Measurements from ENCODE around the gene CD7. TPM values are rescaled to one million over a fixed set of nuclear protein-coding genes. Genes with fewer than 3 reads are reported as not detected.
A peak's percentile ranks its signal among the peaks of the same experiment; 100 is the strongest.

The CD7 gene
- total RNA-seq, 2 experiments from 2014 or later: not detected

DNA sequence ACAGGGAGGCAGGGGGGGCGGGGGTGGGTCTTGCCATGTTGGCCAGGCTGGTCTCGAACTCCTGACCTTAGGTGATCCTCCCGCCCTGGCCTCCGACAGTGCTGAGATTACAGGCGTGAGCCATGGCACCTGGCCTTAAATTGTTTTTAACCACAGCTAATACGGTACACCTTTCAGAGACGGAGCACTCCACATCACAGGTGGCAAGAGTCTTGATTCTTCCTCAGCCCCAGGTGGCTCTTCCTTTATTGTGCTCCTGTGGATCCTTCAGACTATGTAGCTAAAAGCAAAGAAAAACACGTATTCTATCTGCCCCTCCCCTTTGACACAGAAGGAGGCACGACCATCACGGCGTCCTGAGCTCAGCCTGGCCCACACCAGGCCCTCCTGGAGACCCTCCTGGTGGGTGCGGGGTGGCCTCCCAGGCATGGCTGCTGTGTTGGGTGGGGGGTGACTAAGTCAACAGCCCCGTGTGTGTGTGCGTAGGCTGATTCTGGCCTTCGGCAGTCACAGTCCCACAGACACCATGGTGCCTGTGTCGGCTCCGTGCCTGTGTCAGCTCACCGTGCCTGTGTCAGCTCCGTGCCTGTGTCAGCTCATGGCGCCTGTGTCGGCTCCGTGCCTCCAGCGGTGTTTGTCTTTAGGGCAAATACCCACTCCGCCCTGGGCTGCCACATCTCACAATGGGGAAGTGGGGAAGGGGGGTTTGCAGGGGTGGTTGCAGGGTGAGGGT, 26.9 kb upstream of the CD7 start:
- DNase-seq (ENCODE audit: low spot score): peak; percentile 50
- POLR2A ChIA-PET: interaction anchor here (0.7 to 1.7 kb wide), 3 partner anchors 19 to 1097 kb away, joined by 3 to 9 read pairs (median 3); no protein-coding TSS in a partner anchor

DNA sequence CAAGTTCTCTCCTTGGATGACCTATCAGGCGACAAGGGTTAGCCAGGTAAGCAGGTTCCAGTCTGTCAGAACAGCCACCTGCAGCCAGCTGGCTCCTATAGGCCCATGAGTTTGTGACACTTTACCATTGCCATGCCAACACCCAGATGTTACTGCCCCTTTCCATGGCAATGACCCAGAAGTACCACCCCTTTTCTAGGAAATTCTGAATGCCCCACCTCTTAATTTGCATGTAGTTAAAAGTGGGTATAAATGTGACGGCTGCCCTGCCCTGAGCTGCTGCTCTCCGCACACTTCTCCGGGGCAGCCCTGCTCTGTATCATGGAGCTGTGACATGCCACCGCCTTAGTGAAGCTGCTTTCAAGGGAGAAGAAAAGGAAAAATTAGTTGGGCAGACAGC, 26.2 kb upstream of the CD7 start:
- no peak overlapping the region for H3K4me2 ChIP-seq (ENCODE audit: low read length)
- no TSS peak for BruUV-seq (replicated peaks)
- no peaks in the 10 kb centered on the region for H3K9me2 ChIP-seq (ENCODE audit: insufficient read depth, low read length)
- H3K27ac ChIP-seq (ENCODE audit: low read depth, low read length, poor library complexity, severe bottlenecking): no peak overlapping the region
- ChIA-PET CTCF (ENCODE audit: unreplicated experiment) (interaction anchor here (0.5 kb wide), 1 partner anchor 162 kb away, joined by 3 read pairs; no protein-coding TSS in a partner anchor), POLR2A (interaction anchor here (0.7 to 1.7 kb wide), 2 partner anchors 19 to 45 kb away, joined by 3 to 9 read pairs; no protein-coding TSS in a partner anchor)
- H3K4me3 ChIP-seq (ENCODE audit: low read depth, low read length, poor library complexity, severe bottlenecking): no peak overlapping the region
- DNase-seq (ENCODE audit: low spot score): no peak
- H3K79me2 ChIP-seq (ENCODE audit: insufficient read depth, low read depth, low read length): no peaks in the 10 kb centered on the region
- no peaks in the 10 kb centered on the region for H4K20me1 ChIP-seq (ENCODE audit: insufficient read depth, low read length)
- peaks cover 23% of the 10 kb centered on the region for H3K4me1 ChIP-seq (ENCODE audit: insufficient read depth, low read length, poor library complexity, severe bottlenecking)
- TF ChIP-seq EZH2phosphoT487 (IDR thresholded peaks at IDR 0.05; ENCODE audit: borderline replicate concordance, low read depth, low read length): no peak
- intact Hi-C loops (cut with micrococcal nuclease; ENCODE audit: unreplicated experiment): no loop called here
- no peaks in the 10 kb centered on the region for H3K36me3 ChIP-seq (ENCODE audit: insufficient read depth, low read length)
- no peaks in the 10 kb centered on the region for H3K9me3 ChIP-seq (ENCODE audit: low read length)
- no peak overlapping the region for H2AFZ ChIP-seq (ENCODE audit: low read length)

More for the DNA sequence above, 26.9 kb upstream of the CD7 start:
- H3K9me2 ChIP-seq (ENCODE audit: insufficient read depth, low read length): no peaks in the 10 kb centered on the region
- no peak overlapping the region for H2AFZ ChIP-seq (ENCODE audit: low read length)
- no TSS peak for BruUV-seq (replicated peaks)
- no peak overlapping the region for H3K4me3 ChIP-seq (ENCODE audit: low read depth, low read length, poor library complexity, severe bottlenecking)
- peaks cover 28% of the 10 kb centered on the region for H3K4me1 ChIP-seq (ENCODE audit: insufficient read depth, low read length, poor library complexity, severe bottlenecking)
- no peaks in the 10 kb centered on the region for H3K79me2 ChIP-seq (ENCODE audit: insufficient read depth, low read depth, low read length)
- H3K36me3 ChIP-seq (ENCODE audit: insufficient read depth, low read length): no peaks in the 10 kb centered on the region
- TF ChIP-seq EZH2phosphoT487 (IDR thresholded peaks at IDR 0.05; ENCODE audit: borderline replicate concordance, low read depth, low read length): no peak
- TF ChIP-seq, protein P1, sequence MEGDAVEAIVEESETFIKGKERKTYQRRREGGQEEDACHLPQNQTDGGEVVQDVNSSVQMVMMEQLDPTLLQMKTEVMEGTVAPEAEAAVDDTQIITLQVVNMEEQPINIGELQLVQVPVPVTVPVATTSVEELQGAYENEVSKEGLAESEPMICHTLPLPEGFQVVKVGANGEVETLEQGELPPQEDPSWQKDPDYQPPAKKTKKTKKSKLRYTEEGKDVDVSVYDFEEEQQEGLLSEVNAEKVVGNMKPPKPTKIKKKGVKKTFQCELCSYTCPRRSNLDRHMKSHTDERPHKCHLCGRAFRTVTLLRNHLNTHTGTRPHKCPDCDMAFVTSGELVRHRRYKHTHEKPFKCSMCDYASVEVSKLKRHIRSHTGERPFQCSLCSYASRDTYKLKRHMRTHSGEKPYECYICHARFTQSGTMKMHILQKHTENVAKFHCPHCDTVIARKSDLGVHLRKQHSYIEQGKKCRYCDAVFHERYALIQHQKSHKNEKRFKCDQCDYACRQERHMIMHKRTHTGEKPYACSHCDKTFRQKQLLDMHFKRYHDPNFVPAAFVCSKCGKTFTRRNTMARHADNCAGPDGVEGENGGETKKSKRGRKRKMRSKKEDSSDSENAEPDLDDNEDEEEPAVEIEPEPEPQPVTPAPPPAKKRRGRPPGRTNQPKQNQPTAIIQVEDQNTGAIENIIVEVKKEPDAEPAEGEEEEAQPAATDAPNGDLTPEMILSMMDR (conservative IDR thresholded peaks at IDR 0.05; ENCODE audit: low read length): no peak
- intact Hi-C loops (cut with micrococcal nuclease; ENCODE audit: unreplicated experiment): no loop called here
- no peaks in the 10 kb centered on the region for H4K20me1 ChIP-seq (ENCODE audit: insufficient read depth, low read length)
- CTCF ChIA-PET (ENCODE audit: unreplicated experiment): interaction anchor here (0.5 kb wide), 1 partner anchor 162 kb away, joined by 3 read pairs; no protein-coding TSS in a partner anchor
- no peak overlapping the region for H3K27ac ChIP-seq (ENCODE audit: low read depth, low read length, poor library complexity, severe bottlenecking)
- no peaks in the 10 kb centered on the region for H3K9me3 ChIP-seq (ENCODE audit: low read length)
- no peak overlapping the region for H3K4me2 ChIP-seq (ENCODE audit: low read length)

DNA sequence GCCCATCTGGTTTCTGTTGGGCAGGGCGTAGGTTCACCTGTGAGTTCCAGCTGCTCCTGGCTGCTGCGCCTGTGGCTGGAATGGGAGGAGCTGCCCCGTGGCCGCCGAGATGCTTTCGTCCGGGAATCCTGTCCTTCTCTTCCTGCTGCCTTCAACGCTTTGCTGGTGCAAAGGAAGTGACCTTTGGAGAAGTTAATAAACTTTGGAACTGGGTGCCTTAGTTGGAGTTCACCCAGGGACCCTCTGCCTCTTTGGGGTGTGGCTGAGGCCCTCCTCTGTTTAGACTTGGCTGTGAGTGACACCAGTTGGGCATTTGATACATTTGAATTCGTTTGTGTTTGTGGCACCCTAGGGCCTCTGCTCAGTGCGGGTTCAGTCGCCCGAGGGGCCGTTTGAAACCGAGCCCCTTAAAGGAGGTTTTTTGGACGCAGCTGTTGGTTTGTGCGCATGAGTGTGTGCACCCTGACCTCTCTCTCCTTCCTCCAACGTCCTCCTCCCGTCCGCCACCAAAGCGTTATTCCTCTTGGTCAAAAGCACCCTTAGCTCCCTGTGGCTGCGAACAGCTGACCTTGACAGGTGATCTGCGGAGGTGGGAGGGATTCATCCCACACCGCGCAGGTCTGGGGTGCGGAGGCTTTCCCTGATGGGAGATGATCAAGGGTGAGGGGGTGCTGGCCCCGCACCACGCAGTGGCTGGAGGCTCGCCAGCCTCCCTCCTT, 25.1 kb upstream of the CD7 start:
- TF ChIP-seq, protein P1 (conservative IDR thresholded peaks at IDR 0.05; ENCODE audit: low read length): no peak
- TF ChIP-seq EZH2phosphoT487 (IDR thresholded peaks at IDR 0.05; ENCODE audit: borderline replicate concordance, low read depth, low read length): no peak
- no peak for DNase-seq (ENCODE audit: low spot score)
- Histone ChIP-seq H3K4me1 (ENCODE audit: insufficient read depth, low read length, poor library complexity, severe bottlenecking) (peaks cover 23% of the 10 kb centered on the region), H4K20me1 (ENCODE audit: insufficient read depth, low read length) (no peaks in the 10 kb centered on the region), H3K4me3 (ENCODE audit: low read depth, low read length, poor library complexity, severe bottlenecking) (no peak overlapping the region), H3K9me2 (ENCODE audit: insufficient read depth, low read length) (no peaks in the 10 kb centered on the region), H3K36me3 (ENCODE audit: insufficient read depth, low read length) (no peaks in the 10 kb centered on the region), H3K79me2 (ENCODE audit: insufficient read depth, low read depth, low read length) (no peaks in the 10 kb centered on the region), H2AFZ (ENCODE audit: low read length) (no peak overlapping the region), H3K4me2 (ENCODE audit: low read length) (no peak overlapping the region), H3K27ac (ENCODE audit: low read depth, low read length, poor library complexity, severe bottlenecking) (no peak overlapping the region), H3K9me3 (ENCODE audit: low read length) (no peaks in the 10 kb centered on the region)
- intact Hi-C loops (cut with micrococcal nuclease; ENCODE audit: unreplicated experiment): no loop called here
- POLR2A ChIA-PET: interaction anchor here (0.6 kb wide), 1 partner anchor 414 kb away, joined by 3 read pairs; no protein-coding TSS in a partner anchor
- no TSS peak for BruUV-seq (replicated peaks)
- CTCF ChIA-PET (ENCODE audit: unreplicated experiment): interaction anchor here (0.6 kb wide), 1 partner anchor 17 kb away, joined by 4 read pairs; no protein-coding TSS in a partner anchor

Data from OCI-LY7 (cell line).